ENCODE measurements around the gene ZBED1. TPM values are rescaled to one million over a fixed set of nuclear protein-coding genes. Genes with fewer than 3 reads are reported as not detected.

The ZBED1 gene
- total RNA-seq, 1 experiment from 2014 or later = 14.2 TPM

DNA sequence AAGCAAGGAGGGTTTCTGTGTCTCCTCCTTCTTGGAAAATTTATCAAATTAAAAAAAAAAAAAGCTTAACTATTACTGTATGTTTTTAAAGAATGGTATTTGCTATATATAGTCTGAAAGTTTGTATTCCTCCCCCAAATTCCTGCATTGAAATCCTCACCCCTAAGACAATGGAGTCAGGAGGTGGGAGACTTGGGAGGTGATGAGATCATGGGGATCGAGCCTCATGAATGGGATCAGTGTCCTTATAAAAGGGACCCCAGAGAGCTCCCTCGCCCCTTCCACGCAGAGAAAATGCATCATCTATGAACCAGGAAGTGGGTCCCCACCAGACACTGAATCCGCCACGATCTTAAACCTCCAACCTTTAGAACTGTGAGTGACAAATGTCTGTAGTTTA is 50.1 kb downstream of the ZBED1 start:
- H3K9me2 ChIP-seq (replicated peaks; ENCODE audit: low read length) = no peaks in the 10 kb centered on the region
- ATAC-seq (no peak), DNase-seq (no peak)
- H2AFZ ChIP-seq (ENCODE audit: low read length) = no peak overlapping the region
- TF ChIP-seq EZH2phosphoT487 (IDR thresholded peaks at IDR 0.05; ENCODE audit: borderline replicate concordance, low read length) (no peak), EZH2 (IDR thresholded peaks at IDR 0.05; ENCODE audit: low read length, unreplicated experiment) (no peak)
- TF ChIP-seq, protein P1, sequence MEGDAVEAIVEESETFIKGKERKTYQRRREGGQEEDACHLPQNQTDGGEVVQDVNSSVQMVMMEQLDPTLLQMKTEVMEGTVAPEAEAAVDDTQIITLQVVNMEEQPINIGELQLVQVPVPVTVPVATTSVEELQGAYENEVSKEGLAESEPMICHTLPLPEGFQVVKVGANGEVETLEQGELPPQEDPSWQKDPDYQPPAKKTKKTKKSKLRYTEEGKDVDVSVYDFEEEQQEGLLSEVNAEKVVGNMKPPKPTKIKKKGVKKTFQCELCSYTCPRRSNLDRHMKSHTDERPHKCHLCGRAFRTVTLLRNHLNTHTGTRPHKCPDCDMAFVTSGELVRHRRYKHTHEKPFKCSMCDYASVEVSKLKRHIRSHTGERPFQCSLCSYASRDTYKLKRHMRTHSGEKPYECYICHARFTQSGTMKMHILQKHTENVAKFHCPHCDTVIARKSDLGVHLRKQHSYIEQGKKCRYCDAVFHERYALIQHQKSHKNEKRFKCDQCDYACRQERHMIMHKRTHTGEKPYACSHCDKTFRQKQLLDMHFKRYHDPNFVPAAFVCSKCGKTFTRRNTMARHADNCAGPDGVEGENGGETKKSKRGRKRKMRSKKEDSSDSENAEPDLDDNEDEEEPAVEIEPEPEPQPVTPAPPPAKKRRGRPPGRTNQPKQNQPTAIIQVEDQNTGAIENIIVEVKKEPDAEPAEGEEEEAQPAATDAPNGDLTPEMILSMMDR (conservative IDR thresholded peaks at IDR 0.05; ENCODE audit: low read depth, low read length) = no peak
- ChIA-PET CTCF (no interaction called here), POLR2A (ENCODE audit: unreplicated experiment) (no interaction called here)
- H4K20me1 ChIP-seq (ENCODE audit: low read length) = no peaks in the 10 kb centered on the region
- H3K4me3 ChIP-seq (ENCODE audit: low read length) = no peak overlapping the region
- no peaks in the 10 kb centered on the region for H3K4me1 ChIP-seq (ENCODE audit: insufficient read depth, low read length)
- no peak overlapping the region for H3K27ac ChIP-seq (ENCODE audit: low read length)
- H3K79me2 ChIP-seq (ENCODE audit: low read length) = no peaks in the 10 kb centered on the region
- no TSS peak for BruUV-seq (replicated peaks)
- no peaks in the 10 kb centered on the region for H3K36me3 ChIP-seq (ENCODE audit: low read depth, low read length)
- H3K27me3 ChIP-seq (ENCODE audit: low read length) = no peaks in the 10 kb centered on the region
- no peaks in the 10 kb centered on the region for H3K9me3 ChIP-seq (ENCODE audit: low read length)
- intact Hi-C loops (cut with micrococcal nuclease) = no loop called here
- H3K4me2 ChIP-seq (ENCODE audit: low read length) = no peak overlapping the region
- H3F3A ChIP-seq (ENCODE audit: low read length, unreplicated experiment) = no peaks in the 10 kb centered on the region
- no peak overlapping the region for H3K9ac ChIP-seq (ENCODE audit: low read length)

DNA sequence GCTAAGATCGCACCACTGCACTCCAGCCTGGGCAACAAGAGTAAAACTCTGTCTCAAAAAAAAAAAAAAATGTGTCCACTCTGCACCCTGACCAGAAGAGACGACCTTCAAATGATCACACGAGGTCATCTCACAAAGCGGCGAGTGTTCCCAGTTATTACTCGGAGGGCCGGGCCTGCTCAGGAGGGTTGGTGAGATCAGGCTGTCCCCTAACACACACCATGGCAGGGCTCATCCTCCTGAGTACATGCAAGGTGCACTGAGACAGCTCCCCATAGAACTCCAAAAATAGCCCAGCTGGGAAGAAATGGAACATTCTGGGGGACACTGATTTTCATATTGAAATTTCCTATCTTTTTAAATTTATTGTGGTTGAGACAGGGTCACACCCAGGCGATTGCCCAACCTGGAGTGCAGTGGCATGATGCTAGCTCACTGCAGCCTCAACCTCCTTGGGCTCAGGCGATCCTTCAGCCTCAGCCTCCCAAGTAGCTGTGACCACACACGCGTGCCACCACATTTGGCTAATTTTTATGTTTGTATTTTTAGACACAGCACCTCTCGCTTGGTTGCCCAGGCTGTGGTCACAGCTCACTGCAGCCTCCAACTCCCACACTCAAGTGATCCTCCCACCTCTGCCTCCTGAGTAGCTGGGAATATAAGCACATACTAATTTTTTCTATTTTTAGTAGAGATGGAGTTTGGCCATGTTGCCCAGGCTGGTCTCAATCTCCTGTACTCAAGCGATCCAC is 51.5 kb downstream of the ZBED1 start:
- H2AFZ ChIP-seq (ENCODE audit: low read length) = no peak overlapping the region
- H3K9ac ChIP-seq (ENCODE audit: low read length) = no peak overlapping the region
- POLR2A ChIA-PET (ENCODE audit: unreplicated experiment) = no interaction called here
- ATAC-seq = no peak
- H3K9me3 ChIP-seq (ENCODE audit: low read length) = no peaks in the 10 kb centered on the region
- H3K4me1 ChIP-seq (ENCODE audit: insufficient read depth, low read length) = no peaks in the 10 kb centered on the region
- BruUV-seq (replicated peaks) = no TSS peak
- no peak overlapping the region for H3K4me2 ChIP-seq (ENCODE audit: low read length)
- intact Hi-C loops (cut with micrococcal nuclease) = no loop called here
- CTCF ChIA-PET = no interaction called here
- H3K27me3 ChIP-seq (ENCODE audit: low read length) = no peaks in the 10 kb centered on the region
- no peak overlapping the region for H3K27ac ChIP-seq (ENCODE audit: low read length)
- no peaks in the 10 kb centered on the region for H3K9me2 ChIP-seq (replicated peaks; ENCODE audit: low read length)
- no peaks in the 10 kb centered on the region for H3K79me2 ChIP-seq (ENCODE audit: low read length)
- no peak for TF ChIP-seq EZH2 (IDR thresholded peaks at IDR 0.05; ENCODE audit: low read length, unreplicated experiment)
- TF ChIP-seq, protein P1 (conservative IDR thresholded peaks at IDR 0.05; ENCODE audit: low read depth, low read length) = no peak
- no peak for TF ChIP-seq EZH2phosphoT487 (IDR thresholded peaks at IDR 0.05; ENCODE audit: borderline replicate concordance, low read length)
- no peaks in the 10 kb centered on the region for H3F3A ChIP-seq (ENCODE audit: low read length, unreplicated experiment)
- DNase-seq = no peak
- no peaks in the 10 kb centered on the region for H4K20me1 ChIP-seq (ENCODE audit: low read length)
- H3K4me3 ChIP-seq (ENCODE audit: low read length) = no peak overlapping the region
- H3K36me3 ChIP-seq (ENCODE audit: low read depth, low read length) = no peaks in the 10 kb centered on the region

- Histone ChIP-seq H3K4me2 (ENCODE audit: low read length) (no peak overlapping the region), H3K27me3 (ENCODE audit: low read length) (no peaks in the 10 kb centered on the region), H3F3A (ENCODE audit: low read length, unreplicated experiment) (no peaks in the 10 kb centered on the region), H3K4me3 (ENCODE audit: low read length) (no peak overlapping the region), H3K79me2 (ENCODE audit: low read length) (no peaks in the 10 kb centered on the region), H3K36me3 (ENCODE audit: low read depth, low read length) (no peaks in the 10 kb centered on the region), H3K9me3 (ENCODE audit: low read length) (no peaks in the 10 kb centered on the region), H3K9me2 (replicated peaks; ENCODE audit: low read length) (no peaks in the 10 kb centered on the region), H3K27ac (ENCODE audit: low read length) (no peak overlapping the region), H4K20me1 (ENCODE audit: low read length) (no peaks in the 10 kb centered on the region), H3K9ac (ENCODE audit: low read length) (no peak overlapping the region), H2AFZ (ENCODE audit: low read length) (no peak overlapping the region), H3K4me1 (ENCODE audit: insufficient read depth, low read length) (no peaks in the 10 kb centered on the region)
- no peak for DNase-seq
- POLR2A ChIA-PET (ENCODE audit: unreplicated experiment) = no interaction called here
- intact Hi-C loops (cut with micrococcal nuclease) = no loop called here
- BruUV-seq (replicated peaks) = no TSS peak
- no peak for ATAC-seq
- CTCF ChIA-PET = no interaction called here
- TF ChIP-seq, protein P1 (conservative IDR thresholded peaks at IDR 0.05; ENCODE audit: low read depth, low read length) = no peak
- TF ChIP-seq EZH2phosphoT487 (IDR thresholded peaks at IDR 0.05; ENCODE audit: borderline replicate concordance, low read length) = no peak
- TF ChIP-seq EZH2 (IDR thresholded peaks at IDR 0.05; ENCODE audit: low read length, unreplicated experiment) = no peak
Measured at GRCh38 chrX:2447484-2447883, 53.3 kb downstream of the ZBED1 start.
